GM21576 (cell line): ENCODE measurements around the gene ZNF146.
"Not testable (repeated sequence)": the region's sequence is repeated elsewhere in the genome, so short reads cannot be mapped to it uniquely, and the experiment has no call there.

Experiments used
- ATAC-seq: cut with Tn5 transposase; IDR thresholded peaks from one replicate; pipeline ENCODE4 v1.9.1; 2021; ENCODE audit warnings: mild to moderate bottlenecking, moderate library complexity; ENCODE audit not compliant: unreplicated experiment

ZNF146 gene

GRCh38 chr19:36268081-36268480 is 53.2 kb downstream of the ZNF146 start:
- not testable (repeated sequence) for ATAC-seq

DNA sequence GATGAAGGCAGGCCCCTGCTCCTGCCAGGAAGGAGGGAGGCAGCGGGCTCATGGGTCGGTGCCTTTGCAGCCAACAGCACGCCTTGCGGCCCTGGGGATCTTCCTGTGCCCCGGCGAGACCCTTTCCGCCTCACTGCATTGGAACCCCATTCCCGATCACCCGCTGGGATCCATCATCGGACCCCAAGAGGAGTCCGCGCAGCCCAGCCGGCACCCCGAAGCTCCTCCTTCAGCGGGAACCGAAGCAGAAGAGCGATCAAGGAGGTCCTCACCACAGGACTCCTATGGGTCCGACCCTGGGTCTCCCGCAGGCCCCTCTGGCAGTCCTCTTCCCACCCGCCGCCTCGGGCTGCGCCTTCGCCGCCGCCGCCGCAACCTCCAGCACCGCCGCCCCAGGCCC is 53.7 kb downstream of the ZNF146 start:
- ATAC-seq = not testable (repeated sequence)

- ATAC-seq = not testable (repeated sequence)
These were observed 54.4 kb downstream of the ZNF146 start for GRCh38 chr19:36269295-36269694.
